ENCODE data around the gene TMEM87A. TPM values are rescaled to one million over a fixed set of nuclear protein-coding genes. Genes with fewer than 3 reads are reported as not detected.

TMEM87A gene
- total and polyA plus RNA-seq, 2 experiments from 2014 or later: 41.8 to 43.5 TPM

GRCh38 chr15:42285034-42285433 is 11.8 kb upstream of the TMEM87A start:
- Histone ChIP-seq H3K4me1 (ENCODE audit: insufficient read depth) (no peaks in the 10 kb centered on the region), H3K79me2 (replicated peaks; ENCODE audit: insufficient read depth) (no peaks in the 10 kb centered on the region), H3K4me2 (no peak overlapping the region), H2AFZ (no peak overlapping the region), H3K27me3 (ENCODE audit: insufficient read depth) (no peaks in the 10 kb centered on the region), H3K27ac (ENCODE audit: low read depth) (no peak overlapping the region), H3F3A (replicated peaks; ENCODE audit: low read depth) (no peaks in the 10 kb centered on the region), H3K4me3 (no peak overlapping the region), H3K9me2 (ENCODE audit: insufficient read depth) (no peaks in the 10 kb centered on the region), H4K20me1 (replicated peaks; ENCODE audit: insufficient read depth) (no peaks in the 10 kb centered on the region), H3K36me3 (ENCODE audit: insufficient read depth) (no peaks in the 10 kb centered on the region)
- H3K36me3 Mint-ChIP-seq (ENCODE audit: low read depth): no peaks in the 10 kb centered on the region
- TF ChIP-seq EZH2phosphoT487 (IDR thresholded peaks at IDR 0.05; ENCODE audit: unreplicated experiment) (no peak), CREB1 (CRISPR knock-in tag; IDR thresholded peaks at IDR 0.05; ENCODE audit: low read depth) (no peak)
- DNase-seq (ENCODE audit: low spot score) (no peak), ATAC-seq (no peak)
- H3K4me3 Mint-ChIP-seq: no peak overlapping the region
- H3K27ac Mint-ChIP-seq: no peak overlapping the region
- H3K9me3 Mint-ChIP-seq: no peaks in the 10 kb centered on the region
- H3K4me1 Mint-ChIP-seq: no peaks in the 10 kb centered on the region
- no peaks in the 10 kb centered on the region for H3K27me3 Mint-ChIP-seq (ENCODE audit: insufficient read depth, low read depth, poor library complexity)

DNA sequence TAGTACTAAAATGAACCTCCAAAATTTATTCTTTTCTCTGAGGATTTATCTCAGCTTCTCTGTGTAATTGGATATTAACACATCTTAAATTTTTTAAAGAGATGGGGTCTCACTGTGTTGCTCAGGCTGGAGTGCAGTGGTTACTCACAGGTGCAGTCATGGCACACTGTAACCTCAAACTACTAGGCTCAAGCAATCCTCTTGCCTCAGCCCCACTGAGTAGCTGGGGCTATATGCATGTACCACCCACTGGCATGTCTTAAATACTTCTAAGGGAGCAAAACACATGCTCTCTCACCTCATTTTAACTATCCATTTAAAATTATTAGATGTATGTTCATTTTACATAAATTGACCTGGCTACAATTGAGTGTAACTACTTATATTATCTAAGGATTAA is 11.3 kb upstream of the TMEM87A start:
- Histone ChIP-seq H3K4me2 (no peak overlapping the region), H3K4me3 (no peak overlapping the region), H3K36me3 (ENCODE audit: insufficient read depth) (no peaks in the 10 kb centered on the region), H4K20me1 (replicated peaks; ENCODE audit: insufficient read depth) (no peaks in the 10 kb centered on the region), H2AFZ (no peak overlapping the region), H3K4me1 (ENCODE audit: insufficient read depth) (no peaks in the 10 kb centered on the region), H3K27ac (ENCODE audit: low read depth) (no peak overlapping the region), H3K27me3 (ENCODE audit: insufficient read depth) (no peaks in the 10 kb centered on the region), H3K9me2 (ENCODE audit: insufficient read depth) (no peaks in the 10 kb centered on the region), H3K79me2 (replicated peaks; ENCODE audit: insufficient read depth) (no peaks in the 10 kb centered on the region), H3F3A (replicated peaks; ENCODE audit: low read depth) (no peaks in the 10 kb centered on the region)
- Mint-ChIP-seq H3K9me3 (no peaks in the 10 kb centered on the region), H3K4me3 (no peak overlapping the region), H3K27me3 (ENCODE audit: insufficient read depth, low read depth, poor library complexity) (no peaks in the 10 kb centered on the region), H3K27ac (no peak overlapping the region), H3K4me1 (no peaks in the 10 kb centered on the region), H3K36me3 (ENCODE audit: low read depth) (no peaks in the 10 kb centered on the region)
- DNase-seq (ENCODE audit: low spot score) (no peak), ATAC-seq (no peak)
- TF ChIP-seq CREB1 (CRISPR knock-in tag; IDR thresholded peaks at IDR 0.05; ENCODE audit: low read depth): no peak
- TF ChIP-seq ZNF331 (CRISPR knock-in tag; IDR thresholded peaks at IDR 0.05; ENCODE audit: low read depth): no peak
- TF ChIP-seq ZNF114 (CRISPR knock-in tag; IDR thresholded peaks at IDR 0.05): no peak
- no peak for TF ChIP-seq STAT1 (IDR thresholded peaks at IDR 0.05; ENCODE audit: unreplicated experiment)
- TF ChIP-seq, protein P1, sequence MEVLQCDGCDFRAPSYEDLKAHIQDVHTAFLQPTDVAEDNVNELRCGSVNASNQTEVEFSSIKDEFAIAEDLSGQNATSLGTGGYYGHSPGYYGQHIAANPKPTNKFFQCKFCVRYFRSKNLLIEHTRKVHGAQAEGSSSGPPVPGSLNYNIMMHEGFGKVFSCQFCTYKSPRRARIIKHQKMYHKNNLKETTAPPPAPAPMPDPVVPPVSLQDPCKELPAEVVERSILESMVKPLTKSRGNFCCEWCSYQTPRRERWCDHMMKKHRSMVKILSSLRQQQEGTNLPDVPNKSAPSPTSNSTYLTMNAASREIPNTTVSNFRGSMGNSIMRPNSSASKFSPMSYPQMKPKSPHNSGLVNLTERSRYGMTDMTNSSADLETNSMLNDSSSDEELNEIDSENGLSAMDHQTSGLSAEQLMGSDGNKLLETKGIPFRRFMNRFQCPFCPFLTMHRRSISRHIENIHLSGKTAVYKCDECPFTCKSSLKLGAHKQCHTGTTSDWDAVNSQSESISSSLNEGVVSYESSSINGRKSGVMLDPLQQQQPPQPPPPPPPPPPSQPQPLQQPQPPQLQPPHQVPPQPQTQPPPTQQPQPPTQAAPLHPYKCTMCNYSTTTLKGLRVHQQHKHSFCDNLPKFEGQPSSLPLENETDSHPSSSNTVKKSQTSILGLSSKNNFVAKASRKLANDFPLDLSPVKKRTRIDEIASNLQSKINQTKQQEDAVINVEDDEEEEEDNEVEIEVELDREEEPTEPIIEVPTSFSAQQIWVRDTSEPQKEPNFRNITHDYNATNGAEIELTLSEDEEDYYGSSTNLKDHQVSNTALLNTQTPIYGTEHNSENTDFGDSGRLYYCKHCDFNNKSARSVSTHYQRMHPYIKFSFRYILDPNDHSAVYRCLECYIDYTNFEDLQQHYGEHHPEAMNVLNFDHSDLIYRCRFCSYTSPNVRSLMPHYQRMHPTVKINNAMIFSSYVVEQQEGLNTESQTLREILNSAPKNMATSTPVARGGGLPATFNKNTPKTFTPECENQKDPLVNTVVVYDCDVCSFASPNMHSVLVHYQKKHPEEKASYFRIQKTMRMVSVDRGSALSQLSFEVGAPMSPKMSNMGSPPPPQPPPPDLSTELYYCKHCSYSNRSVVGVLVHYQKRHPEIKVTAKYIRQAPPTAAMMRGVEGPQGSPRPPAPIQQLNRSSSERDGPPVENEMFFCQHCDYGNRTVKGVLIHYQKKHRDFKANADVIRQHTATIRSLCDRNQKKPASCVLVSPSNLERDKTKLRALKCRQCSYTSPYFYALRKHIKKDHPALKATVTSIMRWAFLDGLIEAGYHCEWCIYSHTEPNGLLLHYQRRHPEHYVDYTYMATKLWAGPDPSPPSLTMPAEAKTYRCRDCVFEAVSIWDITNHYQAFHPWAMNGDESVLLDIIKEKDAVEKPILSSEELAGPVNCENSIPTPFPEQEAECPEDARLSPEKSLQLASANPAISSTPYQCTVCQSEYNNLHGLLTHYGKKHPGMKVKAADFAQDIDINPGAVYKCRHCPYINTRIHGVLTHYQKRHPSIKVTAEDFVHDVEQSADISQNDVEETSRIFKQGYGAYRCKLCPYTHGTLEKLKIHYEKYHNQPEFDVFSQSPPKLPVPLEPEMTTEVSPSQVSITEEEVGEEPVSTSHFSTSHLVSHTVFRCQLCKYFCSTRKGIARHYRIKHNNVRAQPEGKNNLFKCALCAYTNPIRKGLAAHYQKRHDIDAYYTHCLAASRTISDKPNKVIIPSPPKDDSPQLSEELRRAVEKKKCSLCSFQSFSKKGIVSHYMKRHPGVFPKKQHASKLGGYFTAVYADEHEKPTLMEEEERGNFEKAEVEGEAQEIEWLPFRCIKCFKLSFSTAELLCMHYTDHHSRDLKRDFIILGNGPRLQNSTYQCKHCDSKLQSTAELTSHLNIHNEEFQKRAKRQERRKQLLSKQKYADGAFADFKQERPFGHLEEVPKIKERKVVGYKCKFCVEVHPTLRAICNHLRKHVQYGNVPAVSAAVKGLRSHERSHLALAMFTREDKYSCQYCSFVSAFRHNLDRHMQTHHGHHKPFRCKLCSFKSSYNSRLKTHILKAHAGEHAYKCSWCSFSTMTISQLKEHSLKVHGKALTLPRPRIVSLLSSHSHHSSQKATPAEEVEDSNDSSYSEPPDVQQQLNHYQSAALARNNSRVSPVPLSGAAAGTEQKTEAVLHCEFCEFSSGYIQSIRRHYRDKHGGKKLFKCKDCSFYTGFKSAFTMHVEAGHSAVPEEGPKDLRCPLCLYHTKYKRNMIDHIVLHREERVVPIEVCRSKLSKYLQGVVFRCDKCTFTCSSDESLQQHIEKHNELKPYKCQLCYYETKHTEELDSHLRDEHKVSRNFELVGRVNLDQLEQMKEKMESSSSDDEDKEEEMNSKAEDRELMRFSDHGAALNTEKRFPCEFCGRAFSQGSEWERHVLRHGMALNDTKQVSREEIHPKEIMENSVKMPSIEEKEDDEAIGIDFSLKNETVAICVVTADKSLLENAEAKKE (CRISPR knock-in tag; IDR thresholded peaks at IDR 0.05): no peak
- no peak for TF ChIP-seq REST (IDR thresholded peaks at IDR 0.05; ENCODE audit: unreplicated experiment)
- TF ChIP-seq, protein P2, sequence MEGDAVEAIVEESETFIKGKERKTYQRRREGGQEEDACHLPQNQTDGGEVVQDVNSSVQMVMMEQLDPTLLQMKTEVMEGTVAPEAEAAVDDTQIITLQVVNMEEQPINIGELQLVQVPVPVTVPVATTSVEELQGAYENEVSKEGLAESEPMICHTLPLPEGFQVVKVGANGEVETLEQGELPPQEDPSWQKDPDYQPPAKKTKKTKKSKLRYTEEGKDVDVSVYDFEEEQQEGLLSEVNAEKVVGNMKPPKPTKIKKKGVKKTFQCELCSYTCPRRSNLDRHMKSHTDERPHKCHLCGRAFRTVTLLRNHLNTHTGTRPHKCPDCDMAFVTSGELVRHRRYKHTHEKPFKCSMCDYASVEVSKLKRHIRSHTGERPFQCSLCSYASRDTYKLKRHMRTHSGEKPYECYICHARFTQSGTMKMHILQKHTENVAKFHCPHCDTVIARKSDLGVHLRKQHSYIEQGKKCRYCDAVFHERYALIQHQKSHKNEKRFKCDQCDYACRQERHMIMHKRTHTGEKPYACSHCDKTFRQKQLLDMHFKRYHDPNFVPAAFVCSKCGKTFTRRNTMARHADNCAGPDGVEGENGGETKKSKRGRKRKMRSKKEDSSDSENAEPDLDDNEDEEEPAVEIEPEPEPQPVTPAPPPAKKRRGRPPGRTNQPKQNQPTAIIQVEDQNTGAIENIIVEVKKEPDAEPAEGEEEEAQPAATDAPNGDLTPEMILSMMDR (conservative IDR thresholded peaks at IDR 0.05; ENCODE audit: low read depth in 2 of 2): no peak
- TF ChIP-seq POLR2AphosphoS5 (IDR thresholded peaks at IDR 0.05; ENCODE audit: low read depth): no peak
- TF ChIP-seq NANOG (IDR thresholded peaks at IDR 0.05; ENCODE audit: borderline replicate concordance): no peak
